Activated B cell treated with CpG ODN at 0.5 μM for 24 hours (primary cell): ENCODE measurements around the gene CMTM3. TPM values are rescaled to one million over a fixed set of nuclear protein-coding genes. Genes with fewer than 3 reads are reported as not detected.

Experiments used
- ATAC-seq: fragments of 200-7000 bp; cut with Tn5 transposase; one replicate; pipeline ENCODE4 v1.10.0; 2021; ENCODE audit warnings: low read depth, mild to moderate bottlenecking, moderate library complexity
- CTCF ChIA-PET: fragments of 350-600 bp; sonication (Branson Sonifier 250); formaldehyde crosslinking; loops from one replicate; lab custom pipeline; 2021; ENCODE audit warnings: antibody characterized with exemption; lab: Charles Lee
- POLR2A ChIA-PET: fragments of 350-600 bp; sonication (Branson Sonifier 250); formaldehyde crosslinking; loops from one replicate; lab custom pipeline; 2021; ENCODE audit warnings: antibody characterized with exemption; lab: Charles Lee
- DNase-seq: peaks from one replicate; pipeline ENCODE4 v3.0.0; 2022
- H3K27ac Mint-ChIP-seq: one replicate; pipeline ENCODE4 v1.8.0; 2020; ENCODE audit warnings: mixed read lengths
- H3K27me3 Mint-ChIP-seq: one replicate; pipeline ENCODE4 v1.8.0; 2021; ENCODE audit warnings: mixed read lengths
- H3K36me3 Mint-ChIP-seq: one replicate; pipeline ENCODE4 v1.8.0; 2021; ENCODE audit warnings: low read depth, mixed read lengths
- H3K4me1 Mint-ChIP-seq: one replicate; pipeline ENCODE4 v1.8.0; 2021; ENCODE audit warnings: mixed read lengths
- H3K4me3 Mint-ChIP-seq: one replicate; pipeline ENCODE4 v1.8.0; 2020; ENCODE audit warnings: mild to moderate bottlenecking, mixed read lengths
- H3K9me3 Mint-ChIP-seq: one replicate; pipeline ENCODE4 v1.8.0; 2020; ENCODE audit warnings: mixed read lengths
- intact Hi-C: fragments of 100-400 bp; cut with micrococcal nuclease; formaldehyde crosslinking; loops from one replicate; pipeline ENCODE4 v1.15.1; 2024
- total RNA-seq: library from RNA; stranded (reverse); gene quantifications from 2 replicates; pipeline ENCODE4 v1.2.3, GENCODE V29; 2022
- TF ChIP-seq, protein P1 (sequence below): fragments of 200-600 bp; IDR thresholded peaks from one replicate; pipeline ENCODE4 v1.8.0; 2022; ENCODE audit warnings: antibody characterized with exemption, mild to moderate bottlenecking

Gene CMTM3
- total RNA-seq, 1 donor from 2014 or later: 4.4 TPM

DNA sequence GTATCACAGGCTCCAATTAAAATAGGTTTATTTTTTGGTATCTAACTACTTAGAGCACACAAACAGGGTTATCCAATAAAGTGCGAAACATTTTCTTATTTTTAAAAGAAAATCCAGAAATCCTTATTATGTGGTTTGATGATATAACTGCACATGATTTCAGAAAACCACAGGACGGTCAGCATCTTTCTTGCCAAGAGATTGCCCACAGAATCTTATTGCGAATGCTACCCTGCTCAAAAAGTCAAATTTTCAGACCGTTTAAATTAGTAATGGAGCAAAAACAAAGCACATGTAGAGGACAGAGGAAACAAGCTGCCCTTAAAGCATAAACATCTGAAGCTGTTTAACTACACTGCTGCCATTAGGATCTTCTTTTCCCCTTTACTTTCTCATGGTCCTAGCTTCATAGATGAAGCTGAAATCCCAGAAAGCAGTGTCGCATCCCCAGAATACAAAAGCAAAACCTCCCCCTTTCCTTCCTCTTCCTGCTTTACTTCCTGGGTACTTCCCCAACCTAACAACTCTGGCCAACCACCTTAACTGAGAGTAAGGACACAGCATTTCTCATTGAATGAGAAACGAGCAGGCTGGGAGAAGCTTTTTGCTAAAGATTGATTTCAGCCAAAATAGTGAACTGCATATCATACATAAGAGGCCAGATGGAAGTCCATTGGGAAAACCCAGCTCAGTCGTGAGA is 48.3 kb downstream of the CMTM3 start:
- POLR2A ChIA-PET: no interaction called here
- DNase-seq (no peak), ATAC-seq (no peak)
- CTCF ChIA-PET: interaction anchor here (0.8 kb wide), 1 partner anchor 44 kb away, joined by 3 read pairs; no protein-coding TSS in a partner anchor
- TF ChIP-seq, protein P1, sequence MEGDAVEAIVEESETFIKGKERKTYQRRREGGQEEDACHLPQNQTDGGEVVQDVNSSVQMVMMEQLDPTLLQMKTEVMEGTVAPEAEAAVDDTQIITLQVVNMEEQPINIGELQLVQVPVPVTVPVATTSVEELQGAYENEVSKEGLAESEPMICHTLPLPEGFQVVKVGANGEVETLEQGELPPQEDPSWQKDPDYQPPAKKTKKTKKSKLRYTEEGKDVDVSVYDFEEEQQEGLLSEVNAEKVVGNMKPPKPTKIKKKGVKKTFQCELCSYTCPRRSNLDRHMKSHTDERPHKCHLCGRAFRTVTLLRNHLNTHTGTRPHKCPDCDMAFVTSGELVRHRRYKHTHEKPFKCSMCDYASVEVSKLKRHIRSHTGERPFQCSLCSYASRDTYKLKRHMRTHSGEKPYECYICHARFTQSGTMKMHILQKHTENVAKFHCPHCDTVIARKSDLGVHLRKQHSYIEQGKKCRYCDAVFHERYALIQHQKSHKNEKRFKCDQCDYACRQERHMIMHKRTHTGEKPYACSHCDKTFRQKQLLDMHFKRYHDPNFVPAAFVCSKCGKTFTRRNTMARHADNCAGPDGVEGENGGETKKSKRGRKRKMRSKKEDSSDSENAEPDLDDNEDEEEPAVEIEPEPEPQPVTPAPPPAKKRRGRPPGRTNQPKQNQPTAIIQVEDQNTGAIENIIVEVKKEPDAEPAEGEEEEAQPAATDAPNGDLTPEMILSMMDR: no peak
- Mint-ChIP-seq H3K4me3 (no peak overlapping the region), H3K27me3 (peaks cover 29% of the 10 kb centered on the region), H3K9me3 (no peaks in the 10 kb centered on the region), H3K36me3 (no peaks in the 10 kb centered on the region), H3K27ac (no peak overlapping the region), H3K4me1 (peaks cover 8% of the 10 kb centered on the region)
- intact Hi-C loops: loop anchor here (5.0 kb wide), 1 partner anchor 246 kb away; no protein-coding TSS in a partner anchor

DNA sequence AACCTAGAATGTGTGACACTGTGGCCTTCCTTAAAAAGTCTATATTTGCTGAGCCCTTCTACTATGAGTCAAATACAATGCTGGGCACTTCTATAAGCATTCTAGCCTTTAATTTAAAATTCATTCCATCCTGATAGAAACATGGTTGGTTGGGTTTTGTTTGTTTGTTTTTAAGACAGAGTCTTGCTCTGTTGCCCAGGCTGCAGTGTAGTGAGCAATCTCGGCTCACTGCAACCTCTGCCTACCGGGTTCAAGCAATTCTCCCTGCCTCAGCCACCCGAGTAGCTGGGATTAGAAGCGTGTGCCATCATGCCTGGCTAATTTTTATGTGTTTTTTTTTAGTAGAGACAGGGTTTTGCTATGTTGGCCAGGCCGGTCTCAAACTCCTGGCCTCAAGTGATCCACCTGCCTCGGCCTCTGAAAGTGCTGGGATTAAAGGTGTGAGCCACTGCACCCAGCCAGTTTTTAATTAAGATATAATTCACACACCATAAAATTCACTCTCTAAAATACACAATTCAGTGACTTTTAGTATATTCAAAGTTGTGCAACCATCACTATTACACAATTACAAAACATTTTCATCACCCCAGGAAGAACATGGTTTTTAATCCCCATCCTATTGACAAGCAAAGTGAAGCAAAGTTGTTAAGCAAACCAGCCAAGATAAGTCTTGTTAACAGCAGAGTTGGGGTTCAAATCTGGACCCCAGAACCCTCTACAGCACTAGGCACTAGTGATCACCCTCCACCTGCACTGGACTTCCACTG is 49.3 kb downstream of the CMTM3 start:
- intact Hi-C loops: loop anchor here (5.0 kb wide), 1 partner anchor 246 kb away; no protein-coding TSS in a partner anchor
- ChIA-PET CTCF (no interaction called here), POLR2A (no interaction called here)
- Mint-ChIP-seq H3K36me3 (no peaks in the 10 kb centered on the region), H3K27me3 (peaks cover 32% of the 10 kb centered on the region), H3K9me3 (no peaks in the 10 kb centered on the region), H3K4me3 (no peak overlapping the region), H3K4me1 (peaks cover 8% of the 10 kb centered on the region), H3K27ac (no peak overlapping the region)
- ATAC-seq (no peak), DNase-seq (no peak)
- TF ChIP-seq, protein P1: no peak

DNA sequence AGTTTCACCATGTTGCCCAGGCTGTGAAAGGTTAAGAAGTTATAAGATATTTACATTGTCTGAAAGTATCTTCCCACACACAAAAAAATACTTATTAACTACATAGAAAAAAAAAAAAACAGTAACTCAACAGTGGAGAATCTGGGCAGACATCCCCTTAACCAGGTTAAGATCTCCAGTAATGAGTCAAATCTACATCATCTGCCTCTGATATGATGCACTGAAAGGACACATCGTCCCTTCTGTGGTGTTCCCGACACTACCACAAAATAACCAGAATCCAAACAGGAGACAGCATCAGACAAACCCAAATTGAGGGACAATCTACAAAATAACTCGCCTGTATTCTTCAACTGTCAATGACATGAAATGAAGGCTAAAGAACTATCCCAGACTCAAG is 52.0 kb downstream of the CMTM3 start:
- CTCF ChIA-PET: no interaction called here

DNA sequence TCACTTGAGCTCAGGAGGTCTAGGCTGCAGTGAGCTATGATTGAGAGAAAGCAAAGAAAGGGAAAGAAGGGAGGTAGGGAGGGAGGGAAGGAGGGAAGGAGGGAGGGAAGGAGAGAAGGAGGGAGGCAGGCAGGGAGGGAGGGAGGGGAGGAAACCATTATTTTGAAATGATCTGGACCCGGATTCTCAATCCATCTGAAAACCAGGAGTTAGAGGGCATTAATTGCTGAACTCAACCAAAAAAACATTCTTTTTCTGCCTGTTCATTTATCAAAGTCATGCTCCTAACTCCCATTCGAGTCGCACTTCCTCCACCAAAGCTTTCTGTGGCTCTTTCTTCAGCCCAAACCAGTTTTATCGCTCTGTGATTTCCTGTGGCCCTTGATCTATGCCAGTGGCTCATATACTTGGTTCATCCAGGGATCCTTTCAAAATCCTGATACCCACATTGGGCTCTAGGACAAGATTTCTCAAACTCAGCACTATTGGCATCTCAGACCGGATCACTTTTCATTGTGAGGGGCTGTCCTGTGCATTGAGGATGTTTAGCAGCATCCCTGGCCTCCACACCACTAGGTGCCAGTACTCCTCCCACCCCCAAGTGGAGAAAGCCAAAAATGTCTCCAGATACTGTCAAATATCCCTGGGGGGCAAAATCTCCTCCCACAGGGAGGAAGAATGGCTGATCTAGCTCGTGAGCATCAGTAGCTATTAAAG is 53.8 kb downstream of the CMTM3 start:
- Mint-ChIP-seq H3K4me1 (no peaks in the 10 kb centered on the region), H3K4me3 (no peak overlapping the region), H3K27me3 (peaks cover 27% of the 10 kb centered on the region), H3K9me3 (no peaks in the 10 kb centered on the region), H3K36me3 (no peaks in the 10 kb centered on the region), H3K27ac (no peak overlapping the region)
- DNase-seq (no peak), ATAC-seq (no peak)
- ChIA-PET POLR2A (no interaction called here), CTCF (no interaction called here)
- TF ChIP-seq, protein P1: no peak
- intact Hi-C loops: no loop called here

More for the DNA sequence above, 52.0 kb downstream of the CMTM3 start:
- no peak overlapping the region for H3K27ac Mint-ChIP-seq
- POLR2A ChIA-PET: no interaction called here
- TF ChIP-seq, protein P1: no peak
- ATAC-seq (no peak), DNase-seq (no peak)
- H3K9me3 Mint-ChIP-seq: no peaks in the 10 kb centered on the region
- intact Hi-C loops: no loop called here
- H3K27me3 Mint-ChIP-seq: peaks cover 19% of the 10 kb centered on the region
- H3K4me1 Mint-ChIP-seq: no peaks in the 10 kb centered on the region
- H3K4me3 Mint-ChIP-seq: no peak overlapping the region
- no peaks in the 10 kb centered on the region for H3K36me3 Mint-ChIP-seq

DNA sequence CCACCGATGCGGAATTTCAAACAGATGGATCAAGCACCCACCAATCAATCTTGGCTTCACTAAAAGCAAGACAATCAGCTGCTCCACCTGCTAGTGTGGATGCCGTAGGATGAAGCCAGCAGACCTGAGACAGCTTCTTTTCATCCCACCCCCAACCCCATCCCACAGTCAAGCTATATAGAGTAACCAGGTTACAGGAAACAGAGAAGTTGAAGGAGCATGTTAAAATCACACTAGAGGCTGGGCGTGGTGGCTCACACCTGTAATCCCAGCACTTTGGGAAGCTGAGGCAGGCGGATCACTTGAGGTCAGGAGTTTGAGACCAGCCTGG is 54.3 kb downstream of the CMTM3 start:
- CTCF ChIA-PET: no interaction called here
- TF ChIP-seq, protein P1: no peak
- POLR2A ChIA-PET: no interaction called here

More for the DNA sequence above, 54.3 kb downstream of the CMTM3 start:
- intact Hi-C loops: no loop called here
- H3K36me3 Mint-ChIP-seq: no peaks in the 10 kb centered on the region
- H3K27ac Mint-ChIP-seq: no peak overlapping the region
- H3K9me3 Mint-ChIP-seq: no peaks in the 10 kb centered on the region
- ATAC-seq (no peak), DNase-seq (no peak)
- H3K4me3 Mint-ChIP-seq: no peak overlapping the region
- no peaks in the 10 kb centered on the region for H3K4me1 Mint-ChIP-seq
- H3K27me3 Mint-ChIP-seq: peaks cover 27% of the 10 kb centered on the region
